ENCODE measurements around the gene CCS. TPM values are rescaled to one million over a fixed set of nuclear protein-coding genes. Genes with fewer than 3 reads are reported as not detected.
A peak's percentile ranks its signal among the peaks of the same experiment; 100 is the strongest.

CCS gene
- total RNA-seq, 2 experiments from 2014 or later, result 31.7 to 36.7 TPM

- Histone ChIP-seq H3K4me1 (ENCODE audit: insufficient read depth, low read length, poor library complexity, severe bottlenecking) (peaks cover 61% of the 10 kb centered on the region), H3K9me3 (ENCODE audit: low read length) (no peaks in the 10 kb centered on the region), H2AFZ (ENCODE audit: low read length) (peak overlapping the region; percentile 7; the same call in 1 of the 2 replicates), H3K79me2 (ENCODE audit: insufficient read depth, low read depth, low read length) (peaks cover 8% of the 10 kb centered on the region; the same call in 1 of the 2 replicates), H3K9me2 (ENCODE audit: insufficient read depth, low read length) (no peaks in the 10 kb centered on the region), H4K20me1 (ENCODE audit: insufficient read depth, low read length) (no peaks in the 10 kb centered on the region), H3K36me3 (ENCODE audit: insufficient read depth, low read length) (peaks cover 10% of the 10 kb centered on the region), H3K27ac (ENCODE audit: low read depth, low read length, poor library complexity, severe bottlenecking) (peak overlapping the region; percentile 84), H3K4me2 (ENCODE audit: low read length) (peak overlapping the region; percentile 54), H3K4me3 (ENCODE audit: low read depth, low read length, poor library complexity, severe bottlenecking) (peak overlapping the region; percentile 10)
- TF ChIP-seq CTCF (conservative IDR thresholded peaks at IDR 0.05; ENCODE audit: low read length) (no peak), EZH2phosphoT487 (IDR thresholded peaks at IDR 0.05; ENCODE audit: borderline replicate concordance, low read depth, low read length) (no peak)
- CTCF ChIA-PET (ENCODE audit: unreplicated experiment), result interaction anchor here (0.7 to 0.8 kb wide), 2 partner anchors 18 to 32 kb away, joined by 3 to 4 read pairs; partner anchors contain the start of genes CCDC87 and CCS
- POLR2A ChIA-PET, result interaction anchor here (0.6 to 2.2 kb wide), 4 partner anchors 12 to 28 kb away, joined by 3 to 6 read pairs (median 5); partner anchors contain the start of gene RBM4
- no peak for DNase-seq (ENCODE audit: low spot score)
- intact Hi-C loops (cut with micrococcal nuclease; ENCODE audit: unreplicated experiment), result no loop called here
- BruUV-seq (replicated peaks), result TSS peak; percentile 45
Measured at GRCh38 chr11:66609721-66610617, 17.0 kb downstream of the CCS start.

GRCh38 chr11:66612458-66612857, 19.5 kb downstream of the CCS start:
- DNase-seq (ENCODE audit: low spot score), result no peak
- H3K79me2 ChIP-seq (ENCODE audit: insufficient read depth, low read depth, low read length), result peaks cover 29% of the 10 kb centered on the region

More at GRCh38 chr11:66612458-66612857, 19.5 kb downstream of the CCS start:
- intact Hi-C loops (cut with micrococcal nuclease; ENCODE audit: unreplicated experiment), result no loop called here
- Histone ChIP-seq H3K27ac (ENCODE audit: low read depth, low read length, poor library complexity, severe bottlenecking) (peak overlapping the region; percentile 84), H4K20me1 (ENCODE audit: insufficient read depth, low read length) (peaks cover 4% of the 10 kb centered on the region), H3K9me2 (ENCODE audit: insufficient read depth, low read length) (no peaks in the 10 kb centered on the region), H3K36me3 (ENCODE audit: insufficient read depth, low read length) (peaks cover 9% of the 10 kb centered on the region), H2AFZ (ENCODE audit: low read length) (no peak overlapping the region), H3K4me3 (ENCODE audit: low read depth, low read length, poor library complexity, severe bottlenecking) (no peak overlapping the region), H3K4me1 (ENCODE audit: insufficient read depth, low read length, poor library complexity, severe bottlenecking) (peaks cover 68% of the 10 kb centered on the region), H3K9me3 (ENCODE audit: low read length) (no peaks in the 10 kb centered on the region), H3K4me2 (ENCODE audit: low read length) (0 out of 2 replicates have a peak overlapping the region, but pooled peaks have one; percentile 54)
- TF ChIP-seq CTCF (conservative IDR thresholded peaks at IDR 0.05; ENCODE audit: low read length) (no peak), EZH2phosphoT487 (IDR thresholded peaks at IDR 0.05; ENCODE audit: borderline replicate concordance, low read depth, low read length) (no peak)
- BruUV-seq (replicated peaks), result no TSS peak
- CTCF ChIA-PET (ENCODE audit: unreplicated experiment), result no interaction called here
- POLR2A ChIA-PET, result interaction anchor here (1.2 kb wide), 1 partner anchor 10 kb away, joined by 3 read pairs; no protein-coding TSS in a partner anchor
